ENCODE measurements around the gene CHST1. TPM values are rescaled to one million over a fixed set of nuclear protein-coding genes. Genes with fewer than 3 reads are reported as not detected.

CHST1 gene
- total RNA-seq, 1 experiment from 2014 or later, result not detected

DNA sequence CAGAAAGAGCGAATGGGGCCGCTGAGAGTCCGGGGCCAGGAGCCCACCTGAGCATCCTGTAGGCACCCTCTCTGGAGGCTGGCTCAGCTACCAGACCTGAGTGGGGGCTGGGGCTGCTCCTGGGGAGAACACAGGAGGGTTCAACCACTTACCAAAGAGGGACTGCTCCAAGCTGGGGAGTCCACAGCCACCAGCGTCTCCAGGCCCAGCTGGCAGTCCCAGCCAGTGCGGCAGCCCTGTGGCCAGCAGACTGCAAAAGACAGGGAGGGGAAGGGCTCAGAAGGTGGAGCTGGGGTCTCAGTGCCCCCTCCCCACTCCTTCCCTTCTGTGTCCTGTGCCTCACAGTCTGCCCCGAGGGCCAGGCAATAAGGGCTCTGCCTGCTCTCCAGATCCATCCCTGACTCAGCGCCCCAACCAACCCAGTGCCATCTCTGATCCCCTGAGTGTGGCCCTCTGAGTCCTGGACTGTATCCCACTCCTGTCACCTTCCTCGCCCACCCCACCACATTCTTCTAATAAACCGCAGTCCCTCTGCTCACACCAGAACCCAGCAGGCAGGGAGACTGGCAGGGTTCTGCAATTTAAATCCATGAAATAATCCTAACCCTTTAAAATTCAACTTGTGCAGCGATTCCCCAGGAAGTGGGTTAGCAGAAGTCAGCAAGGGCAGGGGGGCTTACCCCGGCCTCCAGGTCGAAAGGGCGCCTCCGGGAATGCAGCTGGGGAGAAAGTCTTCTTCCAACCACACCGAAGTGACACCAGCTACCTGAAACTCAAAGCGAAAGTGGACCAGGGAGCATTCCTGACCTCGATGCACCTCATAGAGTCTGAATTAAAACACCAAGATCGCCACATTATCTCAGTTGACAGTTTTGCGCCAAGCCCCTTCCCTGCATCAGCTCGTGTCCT is 13.3 kb downstream of the CHST1 start:
- Mint-ChIP-seq H3K4me1 (ENCODE audit: low read depth, unreplicated experiment) (no peaks in the 10 kb centered on the region), H3K4me3 (ENCODE audit: unreplicated experiment) (no peak overlapping the region)
- CTCF ChIA-PET, result interaction anchor here (0.9 to 1.0 kb wide), 2 partner anchors 8 to 119 kb away, joined by 3 to 4 read pairs; no protein-coding TSS in a partner anchor

DNA sequence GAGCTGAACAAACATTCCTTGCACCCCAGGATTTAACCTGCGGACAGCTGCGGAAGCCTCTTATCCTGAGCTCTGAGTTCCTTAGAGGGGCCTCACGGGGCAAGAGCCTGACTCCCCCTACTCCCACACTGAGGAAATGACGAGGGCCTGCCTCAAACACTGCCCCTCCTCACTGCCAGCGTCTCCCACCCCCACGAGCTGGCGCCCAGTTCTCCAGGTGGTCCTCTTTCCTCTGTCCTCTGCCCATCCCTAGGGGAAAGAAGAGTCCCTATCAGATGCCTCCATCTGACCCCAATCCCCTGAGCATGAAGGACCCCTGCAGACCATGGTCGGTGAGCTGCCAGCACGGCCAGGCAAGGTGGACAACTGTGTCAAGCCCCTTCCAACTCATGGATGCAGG is 14.3 kb downstream of the CHST1 start:
- no peaks in the 10 kb centered on the region for H3K9me3 Mint-ChIP-seq (ENCODE audit: unreplicated experiment)
- DNase-seq, result no peak
- BruUV-seq (replicated peaks), result no TSS peak
- intact Hi-C loops (cut with micrococcal nuclease; ENCODE audit: unreplicated experiment), result no loop called here
- no peak overlapping the region for H3K27ac Mint-ChIP-seq (ENCODE audit: unreplicated experiment)
- POLR2A ChIA-PET, result no interaction called here
- Histone ChIP-seq H3K9me3 (no peaks in the 10 kb centered on the region), H3K27me3 (replicated peaks; ENCODE audit: control insufficient read depth, insufficient read depth, low read length) (peaks cover 1% of the 10 kb centered on the region), H3K4me3 (ENCODE audit: low read depth, low read length) (no peak overlapping the region), H3K36me3 (ENCODE audit: control insufficient read depth, insufficient read depth, low read length) (no peaks in the 10 kb centered on the region), H3K4me1 (no peaks in the 10 kb centered on the region)
- no peaks in the 10 kb centered on the region for H3K4me1 Mint-ChIP-seq (ENCODE audit: low read depth, unreplicated experiment)
- TF ChIP-seq, protein P1, sequence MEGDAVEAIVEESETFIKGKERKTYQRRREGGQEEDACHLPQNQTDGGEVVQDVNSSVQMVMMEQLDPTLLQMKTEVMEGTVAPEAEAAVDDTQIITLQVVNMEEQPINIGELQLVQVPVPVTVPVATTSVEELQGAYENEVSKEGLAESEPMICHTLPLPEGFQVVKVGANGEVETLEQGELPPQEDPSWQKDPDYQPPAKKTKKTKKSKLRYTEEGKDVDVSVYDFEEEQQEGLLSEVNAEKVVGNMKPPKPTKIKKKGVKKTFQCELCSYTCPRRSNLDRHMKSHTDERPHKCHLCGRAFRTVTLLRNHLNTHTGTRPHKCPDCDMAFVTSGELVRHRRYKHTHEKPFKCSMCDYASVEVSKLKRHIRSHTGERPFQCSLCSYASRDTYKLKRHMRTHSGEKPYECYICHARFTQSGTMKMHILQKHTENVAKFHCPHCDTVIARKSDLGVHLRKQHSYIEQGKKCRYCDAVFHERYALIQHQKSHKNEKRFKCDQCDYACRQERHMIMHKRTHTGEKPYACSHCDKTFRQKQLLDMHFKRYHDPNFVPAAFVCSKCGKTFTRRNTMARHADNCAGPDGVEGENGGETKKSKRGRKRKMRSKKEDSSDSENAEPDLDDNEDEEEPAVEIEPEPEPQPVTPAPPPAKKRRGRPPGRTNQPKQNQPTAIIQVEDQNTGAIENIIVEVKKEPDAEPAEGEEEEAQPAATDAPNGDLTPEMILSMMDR (IDR thresholded peaks at IDR 0.05; ENCODE audit: insufficient read depth in 1 of 2, low read depth in 1 of 2, low read length in 1 of 2, severe bottlenecking in 1 of 2, unreplicated experiment in 1 of 2), result no peak
- H3K36me3 Mint-ChIP-seq (ENCODE audit: insufficient read depth, unreplicated experiment), result no peaks in the 10 kb centered on the region
- CTCF ChIA-PET, result interaction anchor here (0.9 to 1.0 kb wide), 2 partner anchors 9 to 280 kb away, joined by 3 to 4 read pairs; no protein-coding TSS in a partner anchor
- H3K4me3 Mint-ChIP-seq (ENCODE audit: unreplicated experiment), result no peak overlapping the region
- peaks cover 26% of the 10 kb centered on the region for H3K27me3 Mint-ChIP-seq (ENCODE audit: insufficient read depth, unreplicated experiment)

More for the DNA sequence above, 13.3 kb downstream of the CHST1 start:
- TF ChIP-seq, protein P1 (IDR thresholded peaks at IDR 0.05; ENCODE audit: insufficient read depth in 1 of 2, low read depth in 1 of 2, low read length in 1 of 2, severe bottlenecking in 1 of 2, unreplicated experiment in 1 of 2), result no peak
- H3K4me3 ChIP-seq (ENCODE audit: low read depth, low read length), result no peak overlapping the region
- Mint-ChIP-seq H3K9me3 (ENCODE audit: unreplicated experiment) (no peaks in the 10 kb centered on the region), H3K27ac (ENCODE audit: unreplicated experiment) (no peak overlapping the region), H3K27me3 (ENCODE audit: insufficient read depth, unreplicated experiment) (peaks cover 29% of the 10 kb centered on the region), H3K36me3 (ENCODE audit: insufficient read depth, unreplicated experiment) (no peaks in the 10 kb centered on the region)
- BruUV-seq (replicated peaks), result no TSS peak
- H3K36me3 ChIP-seq (ENCODE audit: control insufficient read depth, insufficient read depth, low read length), result no peaks in the 10 kb centered on the region
- POLR2A ChIA-PET, result no interaction called here
- no peaks in the 10 kb centered on the region for H3K9me3 ChIP-seq
- DNase-seq, result no peak
- H3K4me1 ChIP-seq, result no peaks in the 10 kb centered on the region
- H3K27me3 ChIP-seq (replicated peaks; ENCODE audit: control insufficient read depth, insufficient read depth, low read length), result peaks cover 1% of the 10 kb centered on the region
- intact Hi-C loops (cut with micrococcal nuclease; ENCODE audit: unreplicated experiment), result no loop called here

DNA sequence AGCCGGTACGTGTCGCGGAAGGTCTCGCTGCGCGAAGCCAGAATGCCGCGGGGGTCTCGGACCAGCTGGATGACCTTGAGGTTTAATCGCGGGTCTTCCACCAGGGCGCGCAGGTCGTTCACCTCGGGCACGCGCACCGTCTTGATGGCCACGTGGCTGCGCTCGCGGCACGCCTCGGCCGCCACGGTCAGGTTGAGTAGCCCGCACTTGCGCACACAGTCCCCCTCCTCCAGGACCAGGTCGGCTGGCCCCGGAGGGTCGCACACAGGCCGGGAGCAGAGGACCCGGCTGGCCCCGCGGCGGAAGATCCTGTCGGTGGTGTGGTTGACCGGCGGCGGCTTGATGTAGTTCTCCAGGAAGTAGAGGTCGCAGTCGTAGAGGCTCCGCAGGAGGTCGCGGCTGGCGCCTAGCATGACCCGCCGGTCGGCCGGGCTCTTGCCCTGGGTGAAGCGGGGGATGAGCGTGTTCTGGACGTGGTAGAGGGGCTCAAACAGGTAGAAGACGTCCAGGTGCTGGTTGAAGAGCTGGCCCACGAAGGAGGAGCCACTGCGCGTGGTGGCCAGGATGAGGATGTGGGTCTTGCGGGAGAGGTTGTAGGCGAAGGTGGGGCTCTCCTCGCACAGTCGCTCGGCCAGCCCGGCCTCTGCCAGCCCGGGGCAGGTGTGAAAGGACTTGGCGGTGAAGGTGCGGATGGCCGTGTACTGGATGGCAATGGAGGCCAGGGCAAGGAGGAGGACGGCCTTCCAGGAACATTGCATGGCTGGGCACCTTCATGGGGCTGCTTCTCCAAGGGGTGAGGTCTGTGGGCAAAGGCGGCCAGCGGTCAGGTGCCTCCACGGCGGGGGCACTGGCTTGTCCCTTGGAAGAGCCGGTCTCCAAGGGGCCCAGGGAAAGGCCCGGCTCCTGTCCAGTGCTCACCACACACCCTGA is 15.0 kb downstream of the CHST1 start:
- H3K4me3 Mint-ChIP-seq (ENCODE audit: unreplicated experiment), result no peak overlapping the region
- ChIA-PET POLR2A (no interaction called here), CTCF (interaction anchor here (0.9 kb wide), 1 partner anchor 279 kb away, joined by 4 read pairs; no protein-coding TSS in a partner anchor)
- no peak for DNase-seq
- no peak overlapping the region for H3K27ac Mint-ChIP-seq (ENCODE audit: unreplicated experiment)
- peaks cover 25% of the 10 kb centered on the region for H3K27me3 Mint-ChIP-seq (ENCODE audit: insufficient read depth, unreplicated experiment)
- H3K9me3 Mint-ChIP-seq (ENCODE audit: unreplicated experiment), result no peaks in the 10 kb centered on the region
- Histone ChIP-seq H3K9me3 (no peaks in the 10 kb centered on the region), H3K4me3 (ENCODE audit: low read depth, low read length) (no peak overlapping the region), H3K27me3 (replicated peaks; ENCODE audit: control insufficient read depth, insufficient read depth, low read length) (peaks cover 1% of the 10 kb centered on the region), H3K4me1 (no peaks in the 10 kb centered on the region), H3K36me3 (ENCODE audit: control insufficient read depth, insufficient read depth, low read length) (no peaks in the 10 kb centered on the region)
- intact Hi-C loops (cut with micrococcal nuclease; ENCODE audit: unreplicated experiment), result no loop called here
- no peaks in the 10 kb centered on the region for H3K36me3 Mint-ChIP-seq (ENCODE audit: insufficient read depth, unreplicated experiment)
- no peaks in the 10 kb centered on the region for H3K4me1 Mint-ChIP-seq (ENCODE audit: low read depth, unreplicated experiment)
- TF ChIP-seq, protein P1 (IDR thresholded peaks at IDR 0.05; ENCODE audit: insufficient read depth in 1 of 2, low read depth in 1 of 2, low read length in 1 of 2, severe bottlenecking in 1 of 2, unreplicated experiment in 1 of 2), result no peak
- no TSS peak for BruUV-seq (replicated peaks)

All from Caco-2 (cell line).